ENCODE data around the gene CIITA.

DNA sequence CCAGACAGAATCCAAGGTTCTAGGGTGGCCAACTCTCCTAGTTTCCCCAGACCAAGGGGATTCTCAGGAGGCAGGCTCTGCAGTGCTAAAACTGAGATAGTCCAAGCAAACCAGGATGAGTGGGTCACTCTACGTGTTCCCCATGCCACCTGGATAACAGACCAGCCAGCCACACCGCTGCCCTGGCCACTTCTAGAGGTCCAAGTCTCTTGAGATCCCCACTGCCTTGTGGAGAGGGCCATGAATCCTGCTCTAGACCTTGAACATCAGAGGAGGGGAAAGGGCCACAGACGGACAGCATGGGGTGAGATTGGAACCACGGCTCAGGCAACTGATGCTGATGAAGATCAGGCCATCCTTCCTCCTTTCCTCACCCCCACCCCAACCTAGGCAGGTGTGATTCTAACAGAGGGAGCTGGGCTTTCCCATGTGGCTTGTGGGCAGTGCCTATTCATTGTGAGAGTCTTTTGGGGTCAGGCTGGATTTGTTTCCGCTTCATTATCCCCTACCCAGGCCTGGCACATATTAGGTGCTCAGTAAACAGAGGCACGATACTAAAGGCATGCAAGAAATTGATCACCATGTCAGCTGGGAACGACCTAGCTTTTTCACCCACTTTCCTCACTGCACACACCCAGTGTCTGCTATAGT is 41.6 kb upstream of the CIITA start:
- TF ChIP-seq, protein P1, sequence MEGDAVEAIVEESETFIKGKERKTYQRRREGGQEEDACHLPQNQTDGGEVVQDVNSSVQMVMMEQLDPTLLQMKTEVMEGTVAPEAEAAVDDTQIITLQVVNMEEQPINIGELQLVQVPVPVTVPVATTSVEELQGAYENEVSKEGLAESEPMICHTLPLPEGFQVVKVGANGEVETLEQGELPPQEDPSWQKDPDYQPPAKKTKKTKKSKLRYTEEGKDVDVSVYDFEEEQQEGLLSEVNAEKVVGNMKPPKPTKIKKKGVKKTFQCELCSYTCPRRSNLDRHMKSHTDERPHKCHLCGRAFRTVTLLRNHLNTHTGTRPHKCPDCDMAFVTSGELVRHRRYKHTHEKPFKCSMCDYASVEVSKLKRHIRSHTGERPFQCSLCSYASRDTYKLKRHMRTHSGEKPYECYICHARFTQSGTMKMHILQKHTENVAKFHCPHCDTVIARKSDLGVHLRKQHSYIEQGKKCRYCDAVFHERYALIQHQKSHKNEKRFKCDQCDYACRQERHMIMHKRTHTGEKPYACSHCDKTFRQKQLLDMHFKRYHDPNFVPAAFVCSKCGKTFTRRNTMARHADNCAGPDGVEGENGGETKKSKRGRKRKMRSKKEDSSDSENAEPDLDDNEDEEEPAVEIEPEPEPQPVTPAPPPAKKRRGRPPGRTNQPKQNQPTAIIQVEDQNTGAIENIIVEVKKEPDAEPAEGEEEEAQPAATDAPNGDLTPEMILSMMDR (optimal IDR thresholded peaks at IDR 0.05 in 1 of 3, IDR thresholded peaks at IDR 0.05 in 1 of 3, conservative IDR thresholded peaks at IDR 0.05 in 1 of 3; ENCODE audit: extremely low read depth in 1 of 3, insufficient read depth in 2 of 3, low read length in 3 of 3) = no peak
- TF ChIP-seq EZH2 (IDR thresholded peaks at IDR 0.05; ENCODE audit: low read length) = no peak

All from keratinocyte (primary cell).